HEK293T (cell line): ENCODE measurements around the gene LRBA.

Experiments
- CTBP1 ChIP-seq: fragments of 450-650 bp; IDR thresholded peaks from 2 replicates; pipeline ENCODE4 v1.6.1; 2016; ENCODE audit warnings: borderline replicate concordance
- SP1 ChIP-seq: fragments of 450-650 bp; IDR thresholded peaks from 2 replicates; pipeline ENCODE4 v1.6.1; 2017

DNA sequence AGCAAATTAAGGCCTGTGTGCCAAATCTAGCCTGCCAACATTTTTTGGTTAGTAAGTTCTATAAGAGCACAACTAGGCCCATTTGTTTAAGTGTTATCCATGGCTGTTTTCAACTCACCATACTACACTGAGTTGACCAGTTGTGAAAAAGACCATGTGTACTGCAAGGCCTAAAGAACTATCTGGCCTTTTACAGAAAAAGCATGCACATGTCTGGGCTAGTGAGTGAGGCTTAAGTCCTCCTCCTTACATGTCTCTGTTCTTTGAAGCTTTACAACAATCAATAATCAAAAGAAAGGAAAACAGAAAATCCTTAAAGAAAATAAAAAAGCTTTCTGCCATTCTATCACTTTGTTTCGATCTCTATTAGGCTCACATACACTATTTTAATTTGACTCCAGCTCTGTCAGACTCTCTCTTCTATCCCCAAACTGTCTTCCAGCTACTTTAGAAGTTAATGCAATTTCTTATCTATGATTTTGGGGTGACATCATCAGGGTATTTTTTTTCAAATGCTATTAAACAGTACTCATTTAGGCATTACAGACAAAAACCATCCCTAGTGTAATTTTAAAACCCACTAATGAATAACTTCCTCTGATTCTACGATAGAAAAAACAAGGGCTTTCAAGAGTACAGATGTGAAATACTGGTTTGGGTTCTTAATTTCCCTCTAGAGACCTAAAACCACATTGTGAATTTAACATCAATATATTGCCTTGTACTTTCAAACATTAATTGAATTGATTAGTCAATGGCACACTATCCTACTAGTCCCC lies 271.3 kb downstream of the LRBA start:
- TF ChIP-seq SP1, result no peak
- TF ChIP-seq CTBP1, result no peak
